Cardiac muscle cell (in vitro differentiated cells and primary cell): ENCODE results near the gene CLC. TPM values are rescaled to one million over a fixed set of nuclear protein-coding genes. Genes with fewer than 3 reads are reported as not detected.

Experiments
- DNase-seq, 2 donors: peaks; one replicate each; pipeline versions ENCODE4 v3.0.0 to v3.0.0-alpha.2; 2010 to 2017; ENCODE audit warnings: low read depth in 1 of 2, low spot score in 1 of 2
- H3K27ac ChIP-seq: fragments of 200-600 bp; sonication (generic); 2 replicates; pipeline ENCODE4 v1.5.1; 2016
- H3K27me3 ChIP-seq: fragments of 200-600 bp; sonication (generic); 2 replicates; pipeline ENCODE4 v1.6.0; 2016; ENCODE audit warnings: control low read depth
- H3K36me3 ChIP-seq: fragments of 200-600 bp; sonication (generic); 2 replicates; pipeline ENCODE4 v1.5.1; 2016; ENCODE audit warnings: control low read depth
- H3K4me1 ChIP-seq: fragments of 200-600 bp; sonication (generic); 2 replicates; pipeline ENCODE4 v1.8.1; 2017; ENCODE audit warnings: low read depth, mild to moderate bottlenecking, mixed run types
- H3K4me3 ChIP-seq: fragments of 200-600 bp; sonication (generic); 2 replicates; pipeline ENCODE4 v1.5.1; 2016; ENCODE audit warnings: mild to moderate bottlenecking
- H3K9me3 ChIP-seq: fragments of 200-600 bp; sonication (generic); 2 replicates; pipeline ENCODE4 v1.5.1; 2017; ENCODE audit warnings: low read depth, mild to moderate bottlenecking, control low read depth
- polyA plus RNA-seq: library from polyadenylated mRNA; unstranded; fragments of >200 nt; fragmentation: Nextera tagmentation; extraction: Ambion mirVana; gene quantifications from 2 replicates; pipeline ENCODE4 v1.2.1, GENCODE V29; 2016
- total RNA-seq: library from RNA; depleted of rRNA; stranded (reverse); fragments of >200 nt; gene quantifications from 2 replicates; pipeline ENCODE4 v1.2.3, GENCODE V29; 2016
- TF ChIP-seq, protein P1 (sequence below): IDR thresholded peaks from 2 replicates; pipeline ENCODE4 v1.5.1; 2012; ENCODE audit warnings: low read depth, mild to moderate bottlenecking, low read length

The CLC gene
- total RNA-seq (not detected in 2 replicates), polyA plus RNA-seq (not detected in 2 replicates)

DNA sequence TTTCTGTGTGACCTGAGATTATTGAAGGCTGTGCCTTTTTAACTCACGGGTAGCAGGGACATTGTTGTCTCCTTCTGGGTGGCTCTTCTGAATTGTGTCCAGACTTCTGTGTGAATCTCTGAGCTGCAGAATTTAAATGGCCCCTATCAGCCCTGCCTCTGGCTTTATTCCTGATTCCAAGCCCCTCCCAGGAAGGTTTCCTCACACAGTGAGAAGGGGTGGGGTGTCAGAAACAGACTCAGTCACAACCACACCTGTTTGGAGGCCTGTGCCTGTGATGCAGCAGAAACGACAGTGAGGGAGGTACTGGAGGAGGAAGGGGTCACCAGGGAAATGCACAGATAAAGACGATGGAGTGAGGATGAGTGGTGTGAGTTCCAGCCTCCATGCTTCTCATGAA is at the start of gene CLC:
Gene CLC (minus strand): TSS at position 139 of the 400 bp plus-strand sequence. CDS start 77 bp downstream, at position 62.
- Histone ChIP-seq H3K27ac (no peak within 1 kb of the TSS), H3K27me3 (no peaks in the 10 kb centered on the region), H3K4me1 (no peaks in the 10 kb centered on the region), H3K9me3 (no peaks in the 10 kb centered on the region), H3K36me3 (no peaks in the 10 kb centered on the region), H3K4me3 (no peak within 1 kb of the TSS)
- DNase-seq: no peak
- TF ChIP-seq, protein P1, sequence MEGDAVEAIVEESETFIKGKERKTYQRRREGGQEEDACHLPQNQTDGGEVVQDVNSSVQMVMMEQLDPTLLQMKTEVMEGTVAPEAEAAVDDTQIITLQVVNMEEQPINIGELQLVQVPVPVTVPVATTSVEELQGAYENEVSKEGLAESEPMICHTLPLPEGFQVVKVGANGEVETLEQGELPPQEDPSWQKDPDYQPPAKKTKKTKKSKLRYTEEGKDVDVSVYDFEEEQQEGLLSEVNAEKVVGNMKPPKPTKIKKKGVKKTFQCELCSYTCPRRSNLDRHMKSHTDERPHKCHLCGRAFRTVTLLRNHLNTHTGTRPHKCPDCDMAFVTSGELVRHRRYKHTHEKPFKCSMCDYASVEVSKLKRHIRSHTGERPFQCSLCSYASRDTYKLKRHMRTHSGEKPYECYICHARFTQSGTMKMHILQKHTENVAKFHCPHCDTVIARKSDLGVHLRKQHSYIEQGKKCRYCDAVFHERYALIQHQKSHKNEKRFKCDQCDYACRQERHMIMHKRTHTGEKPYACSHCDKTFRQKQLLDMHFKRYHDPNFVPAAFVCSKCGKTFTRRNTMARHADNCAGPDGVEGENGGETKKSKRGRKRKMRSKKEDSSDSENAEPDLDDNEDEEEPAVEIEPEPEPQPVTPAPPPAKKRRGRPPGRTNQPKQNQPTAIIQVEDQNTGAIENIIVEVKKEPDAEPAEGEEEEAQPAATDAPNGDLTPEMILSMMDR: no peak

DNA sequence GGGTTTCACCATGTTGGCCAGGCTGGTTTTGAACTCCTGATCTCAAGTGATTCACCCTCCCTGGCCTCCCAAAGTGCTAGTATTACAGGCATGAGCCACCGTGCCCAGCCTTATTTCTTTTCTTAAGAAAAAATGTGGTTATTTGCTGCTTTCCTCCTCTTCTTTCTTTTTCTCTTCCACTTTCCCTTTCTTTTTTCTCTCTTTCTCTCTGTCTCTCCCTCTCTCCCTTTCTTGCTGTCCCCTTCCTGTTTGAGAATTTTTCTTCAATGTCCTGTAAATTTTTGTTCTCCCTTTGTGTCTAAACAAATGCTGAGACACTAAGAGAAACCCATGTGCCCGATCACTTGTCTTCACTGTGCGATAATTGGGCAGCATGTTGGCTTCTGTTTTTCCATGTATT is 43.1 kb upstream of the CLC start:
- Histone ChIP-seq H3K9me3 (no peaks in the 10 kb centered on the region), H3K27me3 (no peaks in the 10 kb centered on the region), H3K4me1 (no peaks in the 10 kb centered on the region), H3K36me3 (no peaks in the 10 kb centered on the region), H3K4me3 (no peak overlapping the region), H3K27ac (no peak overlapping the region)
- DNase-seq: no peak
- TF ChIP-seq, protein P1: no peak

DNA sequence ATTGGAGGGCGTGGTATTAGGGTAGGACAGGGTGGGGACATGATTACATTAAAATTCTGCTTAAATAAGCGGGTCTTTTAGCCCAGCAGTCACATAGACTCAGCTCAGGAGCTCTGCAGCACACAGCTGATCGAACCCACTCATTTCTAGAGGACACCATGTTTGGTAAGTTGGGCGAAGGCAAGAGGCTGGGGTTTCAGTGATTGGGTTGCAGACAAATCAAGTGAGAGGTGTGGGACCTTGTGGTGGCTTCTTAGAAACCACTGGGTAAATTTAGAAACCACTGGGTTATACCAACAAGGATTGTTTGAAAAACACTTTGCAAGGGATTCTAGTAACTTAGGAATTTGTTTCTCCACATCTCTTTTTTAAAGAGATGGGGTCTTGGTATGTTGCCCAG is 40.9 kb upstream of the CLC start, which contains the start of gene LEUTX:
Gene LEUTX (plus strand): TSS at position 92 of the 400 bp plus-strand sequence. CDS start 67 bp downstream, at position 159.
- H3K27me3 ChIP-seq: no peaks in the 10 kb centered on the region
- H3K9me3 ChIP-seq: no peaks in the 10 kb centered on the region
- no peak for DNase-seq

DNA sequence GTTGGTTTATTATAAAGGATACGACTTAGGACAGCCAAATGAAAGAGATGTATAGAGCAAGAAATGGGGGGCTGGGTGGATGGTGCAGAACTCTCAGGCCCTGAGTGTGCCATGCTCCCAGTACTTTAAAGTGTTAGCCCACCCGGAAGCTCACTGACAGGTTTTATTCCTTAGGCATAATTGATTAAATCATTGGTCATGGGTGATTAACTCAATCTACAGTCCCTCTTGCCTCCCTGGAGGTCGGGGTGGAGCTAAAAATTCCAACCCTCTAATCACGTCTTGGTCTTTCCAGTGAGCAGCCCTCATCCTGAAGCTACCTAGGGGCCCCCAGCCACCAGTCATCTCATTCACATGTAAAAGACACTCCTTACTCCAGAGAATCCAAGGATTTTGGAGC is 31.0 kb upstream of the CLC start:
- Histone ChIP-seq H3K4me1 (no peaks in the 10 kb centered on the region), H3K27ac (no peak overlapping the region), H3K27me3 (no peaks in the 10 kb centered on the region), H3K9me3 (no peaks in the 10 kb centered on the region), H3K4me3 (no peak overlapping the region), H3K36me3 (no peaks in the 10 kb centered on the region)
- TF ChIP-seq, protein P1: no peak
- DNase-seq: no peak

More for the DNA sequence above, 40.9 kb upstream of the CLC start, which contains the start of gene LEUTX:
- H3K27ac ChIP-seq: no peak within 1 kb of the TSS
- H3K36me3 ChIP-seq: no peaks in the 10 kb centered on the region
- H3K4me3 ChIP-seq: no peak within 1 kb of the TSS
- TF ChIP-seq, protein P1: no peak
- no peaks in the 10 kb centered on the region for H3K4me1 ChIP-seq

DNA sequence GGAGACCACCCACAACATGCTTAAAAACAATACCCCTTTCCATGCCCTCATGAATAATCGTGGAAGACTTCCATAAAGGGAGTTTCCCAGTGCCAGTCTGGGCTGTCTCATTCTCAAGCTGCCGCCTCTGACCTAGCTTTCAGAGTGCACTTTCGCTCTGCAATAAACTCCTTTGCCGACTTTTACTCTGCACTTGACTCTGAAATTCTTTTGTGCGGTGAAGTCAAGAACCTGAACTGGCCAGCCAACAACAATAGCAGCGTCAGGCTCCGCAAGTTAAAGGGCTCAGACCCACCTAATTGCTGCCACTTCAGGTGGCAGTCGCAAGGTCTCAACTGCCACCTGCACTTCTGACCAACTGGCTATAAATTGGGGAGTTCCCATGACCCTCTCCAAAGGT is 30.5 kb upstream of the CLC start:
- no peak for DNase-seq
- TF ChIP-seq, protein P1: no peak
- Histone ChIP-seq H3K4me1 (no peaks in the 10 kb centered on the region), H3K4me3 (no peak overlapping the region), H3K27me3 (no peaks in the 10 kb centered on the region), H3K9me3 (no peaks in the 10 kb centered on the region), H3K36me3 (no peaks in the 10 kb centered on the region), H3K27ac (no peak overlapping the region)
